ENCODE measurements around the gene SMARCA5.

The SMARCA5 gene

GRCh38 chr4:143581331-143581946 lies 67.9 kb downstream of the SMARCA5 start:
- no peak for TF ChIP-seq CTCF (IDR thresholded peaks at IDR 0.05; ENCODE audit: low read depth, low read length)
- DNase-seq (ENCODE audit: low read depth in 2 of 2), result no peak
- no peak overlapping the region for H3K4me3 ChIP-seq (replicated peaks in 1 of 2; ENCODE audit: low read depth in 2 of 2, low read length in 2 of 2)

- H3K4me3 ChIP-seq (replicated peaks in 1 of 2; ENCODE audit: low read depth in 2 of 2, low read length in 2 of 2), result no peak overlapping the region
- no peak for TF ChIP-seq CTCF (IDR thresholded peaks at IDR 0.05; ENCODE audit: low read depth, low read length)
- peak in 1 of 2 donors; percentile 57 for DNase-seq (ENCODE audit: low read depth in 2 of 2)
Measured at GRCh38 chr4:143585548-143585947, 72.0 kb downstream of the SMARCA5 start.

GRCh38 chr4:143586080-143586479 lies 72.6 kb downstream of the SMARCA5 start:
- DNase-seq (ENCODE audit: low read depth in 2 of 2), result peak; percentile 42 to 92
- H3K4me3 ChIP-seq (replicated peaks in 1 of 2; ENCODE audit: low read depth in 2 of 2, low read length in 2 of 2), result no peak overlapping the region
- TF ChIP-seq CTCF (IDR thresholded peaks at IDR 0.05; ENCODE audit: low read depth, low read length), result no peak

- DNase-seq (ENCODE audit: low read depth in 2 of 2), result peak; percentile 37 to 50
- no peak overlapping the region for H3K4me3 ChIP-seq (replicated peaks in 1 of 2; ENCODE audit: low read depth in 2 of 2, low read length in 2 of 2)
- peak; percentile 17 for TF ChIP-seq CTCF (IDR thresholded peaks at IDR 0.05; ENCODE audit: low read depth, low read length)
Measured at GRCh38 chr4:143587703-143588102, 74.2 kb downstream of the SMARCA5 start.

GRCh38 chr4:143597276-143597675 lies 83.8 kb downstream of the SMARCA5 start:
- DNase-seq (ENCODE audit: low read depth in 2 of 2), result peak in 1 of 2 donors; percentile 14
- no peak overlapping the region for H3K4me3 ChIP-seq (replicated peaks in 1 of 2; ENCODE audit: low read depth in 2 of 2, low read length in 2 of 2)
- no peak for TF ChIP-seq CTCF (IDR thresholded peaks at IDR 0.05; ENCODE audit: low read depth, low read length)

- no peak overlapping the region for H3K4me3 ChIP-seq (replicated peaks in 1 of 2; ENCODE audit: low read depth in 2 of 2, low read length in 2 of 2)
- no peak for DNase-seq (ENCODE audit: low read depth in 2 of 2)
- TF ChIP-seq CTCF (IDR thresholded peaks at IDR 0.05; ENCODE audit: low read depth, low read length), result no peak
Measured at GRCh38 chr4:143598816-143599215, 85.3 kb downstream of the SMARCA5 start.

GRCh38 chr4:143599827-143600226 lies 86.3 kb downstream of the SMARCA5 start:
- TF ChIP-seq CTCF (IDR thresholded peaks at IDR 0.05; ENCODE audit: low read depth, low read length), result no peak
- no peak overlapping the region for H3K4me3 ChIP-seq (replicated peaks in 1 of 2; ENCODE audit: low read depth in 2 of 2, low read length in 2 of 2)
- DNase-seq (ENCODE audit: low read depth in 2 of 2), result no peak

Measured in cardiac fibroblast (primary cell).